ENCODE measurements around the gene HLA-DQB1. TPM values are rescaled to one million over a fixed set of nuclear protein-coding genes. Genes with fewer than 3 reads are reported as not detected.

The HLA-DQB1 gene
- total and polyA plus RNA-seq, 2 of the 8 experiments (the other 6 are each of a cell fraction or from before 2014, with no cell fraction given): 1.2 to 5.2 TPM

GRCh38 chr6:32627249-32627648, 39.2 kb downstream of the HLA-DQB1 start (continued):
- TF ChIP-seq MAFK (IDR thresholded peaks at IDR 0.05; ENCODE audit: low read depth, low read length) (no peak), EP300 (IDR thresholded peaks at IDR 0.05; ENCODE audit: borderline replicate concordance in 1 of 2, low read depth in 2 of 2, low read length in 2 of 2) (no peak), CBX5 (IDR thresholded peaks at IDR 0.05; ENCODE audit: low read depth, low read length) (no peak), SIN3A (conservative IDR thresholded peaks at IDR 0.05 in 1 of 2, IDR thresholded peaks at IDR 0.05 in 1 of 2; ENCODE audit: low read depth in 1 of 2, low read length in 2 of 2) (no peak), NANOG (IDR thresholded peaks at IDR 0.05; ENCODE audit: insufficient read depth, low read depth, low read length, poor library complexity, severe bottlenecking) (no peak)

All from H1 (cell line).